ENCODE data around the gene DOCK4. TPM values are rescaled to one million over a fixed set of nuclear protein-coding genes. Genes with fewer than 3 reads are reported as not detected.

The DOCK4 gene
- total and polyA plus RNA-seq, 2 of the 8 experiments (the other 6 are each of a cell fraction or from before 2014, with no cell fraction given): 5.1 to 23.6 TPM

DNA sequence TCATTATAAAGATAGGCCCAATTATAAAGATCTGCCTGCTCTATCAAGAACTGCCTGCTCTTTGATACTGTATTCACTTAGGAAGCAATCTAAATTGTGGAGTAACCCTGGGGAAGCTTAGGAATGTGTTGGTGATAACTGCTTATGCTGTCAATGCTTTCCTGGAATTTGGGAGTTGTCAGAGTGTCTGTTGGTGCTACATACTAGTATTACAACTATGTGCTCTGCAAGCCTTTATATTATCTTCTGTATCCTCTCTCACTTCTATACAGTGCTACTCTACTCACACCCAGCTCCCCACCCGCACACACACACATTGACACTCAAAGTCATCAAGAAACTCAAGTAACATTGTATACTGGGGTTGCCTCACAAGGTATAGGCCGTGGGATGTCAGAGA lies 6.4 kb upstream of the DOCK4 start:
- no peak for DNase-seq (ENCODE audit: low read depth in 1 of 2, low spot score in 2 of 2)
- no peak overlapping the region for H3K23ac ChIP-seq (ENCODE audit: insufficient read length)
- no peak for FAIRE-seq
- H2AFZ ChIP-seq (ENCODE audit: low read length): no peak overlapping the region
- no peak overlapping the region for H2AK5ac ChIP-seq (ENCODE audit: low read depth, low read length)
- no peak overlapping the region for H3K18ac ChIP-seq (ENCODE audit: extremely low read depth, low read length)
- peaks cover 0 to 9% (median 4%) of the 10 kb centered on the region in 4 experiments; a peak in 4 of 7 replicates for H3K4me1 ChIP-seq (replicated peaks in 1 of 4; ENCODE audit: control insufficient read depth in 3 of 4, insufficient read depth in 4 of 4, low read length in 3 of 4)
- H3K23me2 ChIP-seq (ENCODE audit: low read depth, low read length): no peaks in the 10 kb centered on the region
- H2BK120ac ChIP-seq (replicated peaks; ENCODE audit: low read depth, low read length): no peak overlapping the region
- H3K4me2 ChIP-seq (ENCODE audit: insufficient read depth in 1 of 2, low read depth in 2 of 2, low read length in 2 of 2): no peak overlapping the region
- H3K4me3 ChIP-seq (ENCODE audit: extremely low read depth in 1 of 4, insufficient read depth in 2 of 4, low read depth in 3 of 4, low read length in 4 of 4): no peak overlapping the region
- H3K14ac ChIP-seq (ENCODE audit: insufficient read length): no peak overlapping the region
- no peak overlapping the region for H4K91ac ChIP-seq (replicated peaks; ENCODE audit: insufficient read length, low read length)
- TF ChIP-seq SP1 (IDR thresholded peaks at IDR 0.05; ENCODE audit: low read depth, low read length) (no peak), CBX5 (IDR thresholded peaks at IDR 0.05; ENCODE audit: low read depth, low read length) (no peak), SAP30 (IDR thresholded peaks at IDR 0.05; ENCODE audit: insufficient read depth, insufficient replicate concordance, low read length) (no peak), KDM4A (IDR thresholded peaks at IDR 0.05; ENCODE audit: low read depth, low read length, severe bottlenecking) (no peak)
- TF ChIP-seq, protein P1, sequence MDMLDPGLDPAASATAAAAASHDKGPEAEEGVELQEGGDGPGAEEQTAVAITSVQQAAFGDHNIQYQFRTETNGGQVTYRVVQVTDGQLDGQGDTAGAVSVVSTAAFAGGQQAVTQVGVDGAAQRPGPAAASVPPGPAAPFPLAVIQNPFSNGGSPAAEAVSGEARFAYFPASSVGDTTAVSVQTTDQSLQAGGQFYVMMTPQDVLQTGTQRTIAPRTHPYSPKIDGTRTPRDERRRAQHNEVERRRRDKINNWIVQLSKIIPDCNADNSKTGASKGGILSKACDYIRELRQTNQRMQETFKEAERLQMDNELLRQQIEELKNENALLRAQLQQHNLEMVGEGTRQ (IDR thresholded peaks at IDR 0.05; ENCODE audit: low read length): no peak
- H3K56ac ChIP-seq (replicated peaks; ENCODE audit: insufficient read length, low read depth, low read length): no peak overlapping the region
- H2BK5ac ChIP-seq (ENCODE audit: low read depth, low read length): no peak overlapping the region
- WGBS, 2 experiments (ENCODE audit: extremely low coverage in 1 of 2, insufficient coverage in 1 of 2, insufficient read length in 1 of 2, insufficient replicate concordance in 2 of 2, low coverage in 1 of 2, low lambda C conversion rate in 2 of 2, missing lambda C conversion rate in 1 of 2): 91% methylated on average over 2 of the region's 2 CpGs; no CpG with 5 or more reads in 1 of the 2 experiments
- no peaks in the 10 kb centered on the region; the same call in 1 of the 2 replicates for H3K79me1 ChIP-seq (ENCODE audit: low read depth, low read length)
- H3K79me2 ChIP-seq (ENCODE audit: control insufficient read depth in 1 of 2, insufficient read depth in 2 of 2, low read length in 2 of 2): peaks cover 0 to 72% of the 10 kb centered on the region in 2 experiments; a peak in 2 of 4 replicates
- no peaks in the 10 kb centered on the region for H3K9me3 ChIP-seq (ENCODE audit: insufficient read depth in 2 of 2, low read depth in 1 of 2, low read length in 1 of 2)
- peaks cover 0 to 2% (median 0%) of the 10 kb centered on the region in 4 experiments; a peak in 1 of 7 replicates for H3K27me3 ChIP-seq (replicated peaks in 1 of 4; ENCODE audit: control insufficient read depth in 3 of 4, extremely low read depth in 1 of 4, insufficient read depth in 3 of 4, low read length in 3 of 4)
- no peak overlapping the region for H4K5ac ChIP-seq (ENCODE audit: insufficient read length, low read depth, low read length)
- H3K4ac ChIP-seq (replicated peaks; ENCODE audit: insufficient read length, low read depth, low read length): no peak overlapping the region
- H3K27ac ChIP-seq (ENCODE audit: low read depth, low read length): no peak overlapping the region
- ChIA-PET POLR2A (ENCODE audit: partially characterized antibody) (no interaction called here), CTCF (ENCODE audit: partially characterized antibody) (interaction anchor here (0.9 to 3.9 kb wide), 3 partner anchors 9 to 13 kb away, joined by 4 to 18 read pairs (median 5); no protein-coding TSS in a partner anchor)
- H2BK15ac ChIP-seq (ENCODE audit: low read length): no peak overlapping the region
- no peak overlapping the region for H2BK20ac ChIP-seq (ENCODE audit: low read length)
- H3K36me3 ChIP-seq (ENCODE audit: control insufficient read depth in 2 of 4, insufficient read depth in 4 of 4, low read length in 3 of 4): no peaks in the 10 kb centered on the region
- no peak overlapping the region for H2BK12ac ChIP-seq (ENCODE audit: low read depth, low read length)
- peaks cover 2 to 8% of the 10 kb centered on the region in 2 experiments for H4K20me1 ChIP-seq (replicated peaks in 1 of 2; ENCODE audit: control insufficient read depth in 1 of 2, insufficient read depth in 2 of 2, low read length in 2 of 2)
- H4K8ac ChIP-seq (ENCODE audit: extremely low read depth, insufficient read depth, low read length): no peak overlapping the region
- H3K9ac ChIP-seq (replicated peaks in 1 of 4; ENCODE audit: extremely low read depth in 1 of 4, low read depth in 3 of 4, low read length in 3 of 4): no peak overlapping the region

All from H1 (cell line).